Measurements from ENCODE around the gene ZNF496. TPM values are rescaled to one million over a fixed set of nuclear protein-coding genes. Genes with fewer than 3 reads are reported as not detected.

Gene ZNF496
- total and polyA plus RNA-seq, 2 of the 13 experiments (the other 11 are each of a cell fraction or from before 2014, with no cell fraction given), result 14.8 to 18.6 TPM

DNA sequence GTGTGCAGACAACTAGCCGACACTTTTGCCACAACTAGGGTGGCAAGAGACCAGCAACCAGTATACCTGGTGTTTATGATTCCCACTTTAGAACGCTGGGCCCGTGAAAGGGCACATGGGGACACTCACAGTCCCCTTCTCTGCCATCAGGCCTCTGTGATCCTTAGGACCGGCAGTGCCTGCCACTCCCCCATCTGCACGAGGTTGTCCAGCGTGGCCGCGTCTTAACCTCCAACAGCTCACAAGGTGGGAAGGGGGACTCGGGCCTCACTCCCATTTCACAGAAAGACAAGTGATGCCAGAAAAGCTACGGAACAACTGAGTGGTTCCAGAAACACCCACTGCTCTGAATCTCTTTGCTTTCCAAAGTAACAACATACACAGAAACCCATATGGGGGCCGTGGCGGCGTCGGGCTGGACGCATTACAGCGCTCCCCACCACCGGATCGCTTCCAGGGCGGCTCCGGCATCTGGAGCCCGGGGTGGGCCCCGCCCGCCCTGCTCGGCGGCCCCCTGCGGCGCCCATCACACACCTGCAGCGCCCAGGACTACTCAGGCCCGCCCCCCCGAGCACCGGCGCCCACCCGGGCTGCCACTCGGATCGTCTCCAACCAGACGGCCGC, 1.0 kb downstream of the ZNF496 start (continued):
- TF ChIP-seq, protein P1, sequence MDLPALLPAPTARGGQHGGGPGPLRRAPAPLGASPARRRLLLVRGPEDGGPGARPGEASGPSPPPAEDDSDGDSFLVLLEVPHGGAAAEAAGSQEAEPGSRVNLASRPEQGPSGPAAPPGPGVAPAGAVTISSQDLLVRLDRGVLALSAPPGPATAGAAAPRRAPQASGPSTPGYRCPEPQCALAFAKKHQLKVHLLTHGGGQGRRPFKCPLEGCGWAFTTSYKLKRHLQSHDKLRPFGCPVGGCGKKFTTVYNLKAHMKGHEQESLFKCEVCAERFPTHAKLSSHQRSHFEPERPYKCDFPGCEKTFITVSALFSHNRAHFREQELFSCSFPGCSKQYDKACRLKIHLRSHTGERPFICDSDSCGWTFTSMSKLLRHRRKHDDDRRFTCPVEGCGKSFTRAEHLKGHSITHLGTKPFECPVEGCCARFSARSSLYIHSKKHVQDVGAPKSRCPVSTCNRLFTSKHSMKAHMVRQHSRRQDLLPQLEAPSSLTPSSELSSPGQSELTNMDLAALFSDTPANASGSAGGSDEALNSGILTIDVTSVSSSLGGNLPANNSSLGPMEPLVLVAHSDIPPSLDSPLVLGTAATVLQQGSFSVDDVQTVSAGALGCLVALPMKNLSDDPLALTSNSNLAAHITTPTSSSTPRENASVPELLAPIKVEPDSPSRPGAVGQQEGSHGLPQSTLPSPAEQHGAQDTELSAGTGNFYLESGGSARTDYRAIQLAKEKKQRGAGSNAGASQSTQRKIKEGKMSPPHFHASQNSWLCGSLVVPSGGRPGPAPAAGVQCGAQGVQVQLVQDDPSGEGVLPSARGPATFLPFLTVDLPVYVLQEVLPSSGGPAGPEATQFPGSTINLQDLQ (CRISPR knock-in tag; IDR thresholded peaks at IDR 0.05), result no peak
- TF ChIP-seq, protein P2, sequence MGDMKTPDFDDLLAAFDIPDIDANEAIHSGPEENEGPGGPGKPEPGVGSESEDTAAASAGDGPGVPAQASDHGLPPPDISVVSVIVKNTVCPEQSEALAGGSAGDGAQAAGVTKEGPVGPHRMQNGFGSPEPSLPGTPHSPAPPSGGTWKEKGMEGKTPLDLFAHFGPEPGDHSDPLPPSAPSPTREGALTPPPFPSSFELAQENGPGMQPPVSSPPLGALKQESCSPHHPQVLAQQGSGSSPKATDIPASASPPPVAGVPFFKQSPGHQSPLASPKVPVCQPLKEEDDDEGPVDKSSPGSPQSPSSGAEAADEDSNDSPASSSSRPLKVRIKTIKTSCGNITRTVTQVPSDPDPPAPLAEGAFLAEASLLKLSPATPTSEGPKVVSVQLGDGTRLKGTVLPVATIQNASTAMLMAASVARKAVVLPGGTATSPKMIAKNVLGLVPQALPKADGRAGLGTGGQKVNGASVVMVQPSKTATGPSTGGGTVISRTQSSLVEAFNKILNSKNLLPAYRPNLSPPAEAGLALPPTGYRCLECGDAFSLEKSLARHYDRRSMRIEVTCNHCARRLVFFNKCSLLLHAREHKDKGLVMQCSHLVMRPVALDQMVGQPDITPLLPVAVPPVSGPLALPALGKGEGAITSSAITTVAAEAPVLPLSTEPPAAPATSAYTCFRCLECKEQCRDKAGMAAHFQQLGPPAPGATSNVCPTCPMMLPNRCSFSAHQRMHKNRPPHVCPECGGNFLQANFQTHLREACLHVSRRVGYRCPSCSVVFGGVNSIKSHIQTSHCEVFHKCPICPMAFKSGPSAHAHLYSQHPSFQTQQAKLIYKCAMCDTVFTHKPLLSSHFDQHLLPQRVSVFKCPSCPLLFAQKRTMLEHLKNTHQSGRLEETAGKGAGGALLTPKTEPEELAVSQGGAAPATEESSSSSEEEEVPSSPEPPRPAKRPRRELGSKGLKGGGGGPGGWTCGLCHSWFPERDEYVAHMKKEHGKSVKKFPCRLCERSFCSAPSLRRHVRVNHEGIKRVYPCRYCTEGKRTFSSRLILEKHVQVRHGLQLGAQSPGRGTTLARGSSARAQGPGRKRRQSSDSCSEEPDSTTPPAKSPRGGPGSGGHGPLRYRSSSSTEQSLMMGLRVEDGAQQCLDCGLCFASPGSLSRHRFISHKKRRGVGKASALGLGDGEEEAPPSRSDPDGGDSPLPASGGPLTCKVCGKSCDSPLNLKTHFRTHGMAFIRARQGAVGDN (CRISPR knock-in tag; IDR thresholded peaks at IDR 0.05), result peak; percentile 53; the same call in 1 of the 2 replicates
- no peak for TF ChIP-seq ZNF878 (CRISPR knock-in tag; IDR thresholded peaks at IDR 0.05)
- TF ChIP-seq GABPB1 (CRISPR knock-in tag; IDR thresholded peaks at IDR 0.05), result no peak
- TF ChIP-seq, protein P3, sequence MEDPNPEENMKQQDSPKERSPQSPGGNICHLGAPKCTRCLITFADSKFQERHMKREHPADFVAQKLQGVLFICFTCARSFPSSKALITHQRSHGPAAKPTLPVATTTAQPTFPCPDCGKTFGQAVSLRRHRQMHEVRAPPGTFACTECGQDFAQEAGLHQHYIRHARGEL (CRISPR knock-in tag; IDR thresholded peaks at IDR 0.05), result no peak
- peak; percentile 81; the same call in 1 of the 2 replicates for TF ChIP-seq ZNF777 (CRISPR knock-in tag; IDR thresholded peaks at IDR 0.05)
- TF ChIP-seq HOXA9 (CRISPR knock-in tag; IDR thresholded peaks at IDR 0.05; ENCODE audit: borderline replicate concordance), result 0 out of 2 replicates have a peak, but pooled peaks have one; percentile 8
- TF ChIP-seq SAFB2 (CRISPR knock-in tag; IDR thresholded peaks at IDR 0.05; ENCODE audit: borderline replicate concordance, low read depth), result no peak
- TF ChIP-seq, protein P4, sequence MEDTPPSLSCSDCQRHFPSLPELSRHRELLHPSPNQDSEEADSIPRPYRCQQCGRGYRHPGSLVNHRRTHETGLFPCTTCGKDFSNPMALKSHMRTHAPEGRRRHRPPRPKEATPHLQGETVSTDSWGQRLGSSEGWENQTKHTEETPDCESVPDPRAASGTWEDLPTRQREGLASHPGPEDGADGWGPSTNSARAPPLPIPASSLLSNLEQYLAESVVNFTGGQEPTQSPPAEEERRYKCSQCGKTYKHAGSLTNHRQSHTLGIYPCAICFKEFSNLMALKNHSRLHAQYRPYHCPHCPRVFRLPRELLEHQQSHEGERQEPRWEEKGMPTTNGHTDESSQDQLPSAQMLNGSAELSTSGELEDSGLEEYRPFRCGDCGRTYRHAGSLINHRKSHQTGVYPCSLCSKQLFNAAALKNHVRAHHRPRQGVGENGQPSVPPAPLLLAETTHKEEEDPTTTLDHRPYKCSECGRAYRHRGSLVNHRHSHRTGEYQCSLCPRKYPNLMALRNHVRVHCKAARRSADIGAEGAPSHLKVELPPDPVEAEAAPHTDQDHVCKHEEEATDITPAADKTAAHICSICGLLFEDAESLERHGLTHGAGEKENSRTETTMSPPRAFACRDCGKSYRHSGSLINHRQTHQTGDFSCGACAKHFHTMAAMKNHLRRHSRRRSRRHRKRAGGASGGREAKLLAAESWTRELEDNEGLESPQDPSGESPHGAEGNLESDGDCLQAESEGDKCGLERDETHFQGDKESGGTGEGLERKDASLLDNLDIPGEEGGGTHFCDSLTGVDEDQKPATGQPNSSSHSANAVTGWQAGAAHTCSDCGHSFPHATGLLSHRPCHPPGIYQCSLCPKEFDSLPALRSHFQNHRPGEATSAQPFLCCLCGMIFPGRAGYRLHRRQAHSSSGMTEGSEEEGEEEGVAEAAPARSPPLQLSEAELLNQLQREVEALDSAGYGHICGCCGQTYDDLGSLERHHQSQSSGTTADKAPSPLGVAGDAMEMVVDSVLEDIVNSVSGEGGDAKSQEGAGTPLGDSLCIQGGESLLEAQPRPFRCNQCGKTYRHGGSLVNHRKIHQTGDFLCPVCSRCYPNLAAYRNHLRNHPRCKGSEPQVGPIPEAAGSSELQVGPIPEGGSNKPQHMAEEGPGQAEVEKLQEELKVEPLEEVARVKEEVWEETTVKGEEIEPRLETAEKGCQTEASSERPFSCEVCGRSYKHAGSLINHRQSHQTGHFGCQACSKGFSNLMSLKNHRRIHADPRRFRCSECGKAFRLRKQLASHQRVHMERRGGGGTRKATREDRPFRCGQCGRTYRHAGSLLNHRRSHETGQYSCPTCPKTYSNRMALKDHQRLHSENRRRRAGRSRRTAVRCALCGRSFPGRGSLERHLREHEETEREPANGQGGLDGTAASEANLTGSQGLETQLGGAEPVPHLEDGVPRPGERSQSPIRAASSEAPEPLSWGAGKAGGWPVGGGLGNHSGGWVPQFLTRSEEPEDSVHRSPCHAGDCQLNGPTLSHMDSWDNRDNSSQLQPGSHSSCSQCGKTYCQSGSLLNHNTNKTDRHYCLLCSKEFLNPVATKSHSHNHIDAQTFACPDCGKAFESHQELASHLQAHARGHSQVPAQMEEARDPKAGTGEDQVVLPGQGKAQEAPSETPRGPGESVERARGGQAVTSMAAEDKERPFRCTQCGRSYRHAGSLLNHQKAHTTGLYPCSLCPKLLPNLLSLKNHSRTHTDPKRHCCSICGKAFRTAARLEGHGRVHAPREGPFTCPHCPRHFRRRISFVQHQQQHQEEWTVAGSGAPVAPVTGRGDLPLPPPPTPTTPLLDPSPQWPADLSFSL (CRISPR knock-in tag; IDR thresholded peaks at IDR 0.05), result no peak
- TF ChIP-seq ZNF235 (CRISPR knock-in tag; IDR thresholded peaks at IDR 0.05; ENCODE audit: borderline replicate concordance), result no peak
- no peak for TF ChIP-seq SOX6 (IDR thresholded peaks at IDR 0.05)
- 0 out of 2 replicates have a peak, but pooled peaks have one; percentile 19 for TF ChIP-seq SOX6 (CRISPR knock-in tag; IDR thresholded peaks at IDR 0.05)
- no peak for TF ChIP-seq FOXK1 (CRISPR knock-in tag; IDR thresholded peaks at IDR 0.05; ENCODE audit: borderline replicate concordance, low read depth)
- TF ChIP-seq, protein P5, sequence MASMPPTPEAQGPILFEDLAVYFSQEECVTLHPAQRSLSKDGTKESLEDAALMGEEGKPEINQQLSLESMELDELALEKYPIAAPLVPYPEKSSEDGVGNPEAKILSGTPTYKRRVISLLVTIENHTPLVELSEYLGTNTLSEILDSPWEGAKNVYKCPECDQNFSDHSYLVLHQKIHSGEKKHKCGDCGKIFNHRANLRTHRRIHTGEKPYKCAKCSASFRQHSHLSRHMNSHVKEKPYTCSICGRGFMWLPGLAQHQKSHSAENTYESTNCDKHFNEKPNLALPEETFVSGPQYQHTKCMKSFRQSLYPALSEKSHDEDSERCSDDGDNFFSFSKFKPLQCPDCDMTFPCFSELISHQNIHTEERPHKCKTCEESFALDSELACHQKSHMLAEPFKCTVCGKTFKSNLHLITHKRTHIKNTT (CRISPR knock-in tag; IDR thresholded peaks at IDR 0.05), result no peak
